Prostate gland (tissue), 2 donors: ENCODE results near the gene TOMM5. TPM values are rescaled to one million over a fixed set of nuclear protein-coding genes. Genes with fewer than 3 reads are reported as not detected.

Experiments used
- DNase-seq: peaks from one replicate; pipeline ENCODE4 v3.0.0-alpha.2; 2019; ENCODE audit warnings: low spot score
- H3K27ac ChIP-seq, 2 donors: fragments of 200-600 bp; sonication (generic); 2 replicates each; pipeline ENCODE4 v1.5.1; 2017 to 2019
- H3K27me3 ChIP-seq: fragments of 200-600 bp; sonication (generic); replicated peaks from 2 replicates; pipeline ENCODE4 v1.5.1; 2019; ENCODE audit not compliant: insufficient read depth
- H3K36me3 ChIP-seq, 2 donors: fragments of 200-600 bp; sonication (generic); 1 replicate in 1 of 2; 2 replicates in 1 of 2; pipeline versions ENCODE4 v1.5.1 to v1.8.1; 2017 to 2019
- H3K4me1 ChIP-seq: fragments of 200-600 bp; sonication (generic); replicated peaks from 2 replicates; pipeline ENCODE4 v1.5.1; 2019
- H3K4me3 ChIP-seq, 2 donors: fragments of 200-600 bp; sonication (generic); 2 replicates each; pipeline ENCODE4 v1.5.1; 2017 to 2019
- H3K9me3 ChIP-seq: fragments of 200-600 bp; sonication (generic); 2 replicates; pipeline ENCODE4 v1.5.1; 2017
- POLR2A ChIP-seq: fragments of 450-650 bp; IDR thresholded peaks from one replicate; pipeline ENCODE4 v1.6.1; 2016; ENCODE audit warnings: antibody characterized with exemption, mild to moderate bottlenecking
- POLR2AphosphoS5 ChIP-seq: sonication (generic); formaldehyde crosslinking; IDR thresholded peaks from one replicate; pipeline ENCODE4 v1.6.1; 2017; ENCODE audit warnings: antibody characterized with exemption
- WGBS: methylation state at CpG from one replicate; pipeline ENCODE4 v1.1.5; 2018; 5-methylcytosine and 5-hydroxymethylcytosine counted together
- intact Hi-C: fragments of 100-400 bp; cut with DNase I; formaldehyde crosslinking; loops from one replicate; pipeline ENCODE4 v1.14.2; 2022
- total RNA-seq, 2 donors: library from RNA; depleted of rRNA; stranded (reverse); fragments of >200 nt; gene quantifications; one replicate each; pipeline ENCODE4 v1.1.0, GENCODE V29; 2016
- TF ChIP-seq, protein P1 (sequence below), 4 experiments: fragments of 200-600 bp in 2 of 4; fragments of 450-650 bp in 2 of 4; sonication (generic) in 2 of 4; IDR thresholded peaks; 1 replicate in 3 of 4; 2 replicates in 1 of 4; pipeline ENCODE4 v1.5.1; 2016 to 2019; ENCODE audit warnings: antibody characterized with exemption in 4 of 4, mild to moderate bottlenecking in 2 of 4, moderate library complexity in 2 of 4

The TOMM5 gene
- total RNA-seq, 2 donors from 2014 or later, result 81.2 to 82.8 TPM

DNA sequence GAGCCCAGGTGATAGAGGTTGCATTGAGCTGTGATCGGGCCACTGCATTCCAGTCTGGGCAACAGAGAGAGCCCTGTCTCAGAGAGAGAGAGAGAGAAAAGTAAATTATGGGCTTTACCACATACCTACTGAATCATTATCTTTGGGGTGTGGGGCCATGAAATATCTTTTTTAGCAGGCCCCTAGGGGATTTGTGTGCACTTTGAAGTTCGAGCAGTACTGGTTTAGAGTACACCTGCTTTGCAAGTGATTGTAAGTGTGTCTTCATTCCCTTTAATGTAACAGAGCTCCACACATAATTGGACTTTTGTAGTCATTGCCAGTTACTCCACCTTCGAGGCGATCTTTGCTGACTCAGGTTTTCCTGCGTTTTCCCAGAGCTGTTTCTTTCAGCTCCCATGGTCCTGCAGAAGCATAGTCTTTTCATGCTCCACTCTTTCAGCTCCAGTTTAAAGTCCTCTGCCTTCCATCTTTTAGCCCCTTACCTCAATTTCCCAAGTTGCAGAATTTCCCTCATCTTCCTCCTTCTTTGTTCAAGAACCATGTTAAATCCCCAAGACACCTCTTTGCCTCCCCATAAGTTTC lies 34.4 kb upstream of the TOMM5 start:
- Histone ChIP-seq H3K36me3 (no peaks in the 10 kb centered on the region), H3K27me3 (no peaks in the 10 kb centered on the region), H3K27ac (no peak overlapping the region), H3K9me3 (no peaks in the 10 kb centered on the region), H3K4me1 (no peaks in the 10 kb centered on the region), H3K4me3 (no peak overlapping the region)
- intact Hi-C loops, result no loop called here
- TF ChIP-seq POLR2A, result no peak
- TF ChIP-seq POLR2AphosphoS5, result no peak
- TF ChIP-seq, protein P1, sequence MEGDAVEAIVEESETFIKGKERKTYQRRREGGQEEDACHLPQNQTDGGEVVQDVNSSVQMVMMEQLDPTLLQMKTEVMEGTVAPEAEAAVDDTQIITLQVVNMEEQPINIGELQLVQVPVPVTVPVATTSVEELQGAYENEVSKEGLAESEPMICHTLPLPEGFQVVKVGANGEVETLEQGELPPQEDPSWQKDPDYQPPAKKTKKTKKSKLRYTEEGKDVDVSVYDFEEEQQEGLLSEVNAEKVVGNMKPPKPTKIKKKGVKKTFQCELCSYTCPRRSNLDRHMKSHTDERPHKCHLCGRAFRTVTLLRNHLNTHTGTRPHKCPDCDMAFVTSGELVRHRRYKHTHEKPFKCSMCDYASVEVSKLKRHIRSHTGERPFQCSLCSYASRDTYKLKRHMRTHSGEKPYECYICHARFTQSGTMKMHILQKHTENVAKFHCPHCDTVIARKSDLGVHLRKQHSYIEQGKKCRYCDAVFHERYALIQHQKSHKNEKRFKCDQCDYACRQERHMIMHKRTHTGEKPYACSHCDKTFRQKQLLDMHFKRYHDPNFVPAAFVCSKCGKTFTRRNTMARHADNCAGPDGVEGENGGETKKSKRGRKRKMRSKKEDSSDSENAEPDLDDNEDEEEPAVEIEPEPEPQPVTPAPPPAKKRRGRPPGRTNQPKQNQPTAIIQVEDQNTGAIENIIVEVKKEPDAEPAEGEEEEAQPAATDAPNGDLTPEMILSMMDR (IDR thresholded peaks at IDR 0.05), result no peak
- DNase-seq, result no peak
- 18% methylated on average over 5 of the region's 5 CpGs for WGBS

DNA sequence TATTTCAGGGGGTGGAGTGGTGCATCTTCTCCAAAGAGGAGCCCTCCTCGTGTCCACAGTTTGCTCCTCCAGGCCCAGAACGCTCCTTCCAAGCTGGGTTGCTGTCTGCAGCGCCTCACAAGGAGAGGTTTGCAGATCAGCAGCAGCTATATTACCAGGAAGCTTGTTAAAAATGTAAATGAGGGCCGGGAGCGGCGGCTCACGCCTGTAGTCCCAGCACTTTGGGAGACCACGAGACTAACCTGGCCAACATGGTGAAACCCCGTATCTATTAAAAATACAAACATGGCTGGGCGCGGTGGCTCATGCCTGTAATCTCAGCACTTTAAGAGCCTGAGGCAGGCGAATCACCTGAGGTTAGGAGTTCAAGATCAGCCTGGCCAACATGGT lies 33.4 kb upstream of the TOMM5 start:
- no peak for DNase-seq
- intact Hi-C loops, result no loop called here
- Histone ChIP-seq H3K4me3 (no peak overlapping the region), H3K36me3 (no peaks in the 10 kb centered on the region), H3K9me3 (no peaks in the 10 kb centered on the region), H3K4me1 (no peaks in the 10 kb centered on the region), H3K27ac (no peak overlapping the region), H3K27me3 (no peaks in the 10 kb centered on the region)
- no peak for TF ChIP-seq POLR2A
- TF ChIP-seq POLR2AphosphoS5, result no peak
- TF ChIP-seq, protein P1 (IDR thresholded peaks at IDR 0.05), result no peak
- WGBS, result 80% methylated on average over 12 of the region's 12 CpGs

DNA sequence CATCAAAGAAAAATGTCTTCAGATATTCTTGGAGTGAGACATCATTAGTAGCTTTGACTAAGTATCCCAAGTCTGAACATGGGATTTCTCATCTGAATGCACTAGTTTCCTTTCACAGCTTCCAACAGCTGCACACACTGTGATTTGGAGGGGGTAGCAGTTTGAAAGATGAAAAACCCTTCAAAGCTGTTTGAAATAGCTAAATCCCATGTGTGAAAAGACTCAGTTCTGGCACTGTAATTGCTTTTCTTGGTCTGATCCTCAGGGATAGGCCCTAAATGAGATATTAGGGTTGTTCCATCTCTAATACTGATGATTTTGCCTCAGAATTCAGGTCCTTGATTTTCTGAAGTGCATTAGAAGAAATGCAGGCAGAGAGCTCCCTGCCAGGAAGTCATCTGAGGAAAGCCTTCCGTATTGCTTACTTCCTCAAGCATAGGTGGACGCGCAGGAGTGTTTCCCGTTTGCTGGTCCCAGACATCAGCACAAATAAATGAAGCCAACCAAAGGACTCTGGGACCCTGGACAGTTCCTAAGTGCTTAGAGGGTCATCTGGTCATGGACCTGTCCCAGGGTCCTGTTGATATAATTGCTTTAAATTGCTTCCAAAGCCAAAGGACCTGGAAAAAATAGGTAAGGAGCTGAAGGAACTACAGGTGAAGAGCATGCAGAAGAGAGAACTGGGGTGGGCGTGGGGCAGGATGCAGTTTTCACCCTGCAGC lies 32.8 kb upstream of the TOMM5 start:
- no peak for DNase-seq
- Histone ChIP-seq H3K4me3 (no peak overlapping the region), H3K27ac (no peak overlapping the region), H3K4me1 (no peaks in the 10 kb centered on the region), H3K9me3 (no peaks in the 10 kb centered on the region), H3K27me3 (no peaks in the 10 kb centered on the region), H3K36me3 (no peaks in the 10 kb centered on the region)
- TF ChIP-seq POLR2A (no peak), POLR2AphosphoS5 (no peak)
- TF ChIP-seq, protein P1 (IDR thresholded peaks at IDR 0.05), result no peak
- WGBS, result 83% methylated on average over 5 of the region's 5 CpGs
- intact Hi-C loops, result no loop called here

DNA sequence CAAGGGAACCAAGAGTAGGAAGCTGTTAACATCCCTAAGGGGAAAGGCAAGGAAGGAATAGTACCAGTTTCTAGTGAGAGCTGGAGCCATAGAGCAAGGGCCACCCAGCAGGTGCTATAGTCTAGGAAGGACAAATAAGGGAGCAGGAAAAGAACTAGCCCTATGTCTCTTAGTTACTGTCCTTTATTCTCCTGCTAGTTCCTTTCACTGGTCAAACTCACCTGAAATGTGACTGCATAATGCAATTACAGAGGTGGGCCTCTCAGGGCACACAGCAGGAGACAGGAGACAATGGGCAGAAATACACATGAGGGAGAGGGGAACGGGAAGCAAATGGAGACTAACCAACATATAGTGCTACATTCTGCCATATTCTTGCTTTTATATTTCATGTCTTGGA lies 31.7 kb upstream of the TOMM5 start:
- Histone ChIP-seq H3K27me3 (no peaks in the 10 kb centered on the region), H3K9me3 (no peaks in the 10 kb centered on the region), H3K4me3 (no peak overlapping the region), H3K4me1 (no peaks in the 10 kb centered on the region), H3K27ac (no peak overlapping the region), H3K36me3 (no peaks in the 10 kb centered on the region)
- TF ChIP-seq POLR2A (no peak), POLR2AphosphoS5 (no peak)
- TF ChIP-seq, protein P1 (IDR thresholded peaks at IDR 0.05), result no peak
- intact Hi-C loops, result no loop called here
- DNase-seq, result no peak
- WGBS, result 62% methylated on average over 1 of the region's 1 CpG

DNA sequence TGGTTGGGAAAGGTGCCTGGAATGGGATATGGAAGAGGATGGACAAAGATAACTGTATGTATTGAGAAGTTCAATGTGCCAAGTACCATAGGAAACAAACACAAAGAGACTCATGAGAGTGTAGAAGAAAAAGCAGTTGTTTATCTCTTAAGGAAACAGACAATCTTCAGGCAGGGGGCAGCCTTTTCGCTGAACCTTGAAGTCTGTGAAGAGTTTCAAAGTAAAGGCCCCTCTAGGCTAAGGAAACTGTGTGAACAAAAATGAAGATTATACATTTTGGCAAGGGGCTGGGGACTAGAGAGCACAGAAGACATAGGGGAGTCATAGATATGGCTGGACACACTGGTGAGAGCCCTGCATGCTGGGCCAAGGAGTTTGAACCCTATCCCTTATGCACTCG lies 30.9 kb upstream of the TOMM5 start:
- Histone ChIP-seq H3K27ac (no peak overlapping the region), H3K36me3 (no peaks in the 10 kb centered on the region), H3K4me3 (no peak overlapping the region), H3K27me3 (no peaks in the 10 kb centered on the region), H3K4me1 (no peaks in the 10 kb centered on the region), H3K9me3 (no peaks in the 10 kb centered on the region)
- DNase-seq, result no peak
- intact Hi-C loops, result no loop called here
- WGBS, result 82% methylated on average over 2 of the region's 2 CpGs
- TF ChIP-seq, protein P1 (IDR thresholded peaks at IDR 0.05), result no peak
- TF ChIP-seq POLR2A, result no peak
- TF ChIP-seq POLR2AphosphoS5, result no peak
